Progenitor cell of endocrine pancreas (in vitro differentiated cells): ENCODE results near the gene CDH13. TPM values are rescaled to one million over a fixed set of nuclear protein-coding genes. Genes with fewer than 3 reads are reported as not detected.

ENCODE experiments used
- DNase-seq: peaks from one replicate; pipeline ENCODE4 v3.0.0; 2021; ENCODE audit warnings: low spot score; ENCODE audit not compliant: unreplicated experiment
- H3K27ac Mint-ChIP-seq: 2 replicates; pipeline ENCODE4 v1.8.0; 2021; ENCODE audit warnings: mild to moderate bottlenecking, moderate library complexity, mixed read lengths
- H3K27me3 Mint-ChIP-seq: 2 replicates; pipeline ENCODE4 v1.8.0; 2021; ENCODE audit warnings: mixed read lengths
- H3K36me3 Mint-ChIP-seq: 2 replicates; pipeline ENCODE4 v1.8.0; 2022; ENCODE audit warnings: mixed read lengths; ENCODE audit not compliant: insufficient read depth
- H3K4me1 Mint-ChIP-seq: 2 replicates; pipeline ENCODE4 v1.8.0; 2021; ENCODE audit warnings: low read depth, mixed read lengths
- H3K4me3 Mint-ChIP-seq: 2 replicates; pipeline ENCODE4 v1.8.0; 2021; ENCODE audit warnings: low read depth, mild to moderate bottlenecking, moderate library complexity, mixed read lengths
- H3K9me3 Mint-ChIP-seq: 2 replicates; pipeline ENCODE4 v1.8.0; 2021; ENCODE audit warnings: low read depth, mixed read lengths
- total RNA-seq: library from RNA; stranded (reverse); gene quantifications from 2 replicates; pipeline ENCODE4 v1.2.1, GENCODE V29; 2021
- TF ChIP-seq, protein P1 (sequence below): fragments of 200-600 bp; sonication (generic); IDR thresholded peaks from one replicate; pipeline ENCODE4 v1.5.0; 2021; ENCODE audit warnings: antibody characterized with exemption, mild to moderate bottlenecking; ENCODE audit not compliant: unreplicated experiment

CDH13 gene
- total RNA-seq, 1 donor from 2014 or later = 0.38 TPM

DNA sequence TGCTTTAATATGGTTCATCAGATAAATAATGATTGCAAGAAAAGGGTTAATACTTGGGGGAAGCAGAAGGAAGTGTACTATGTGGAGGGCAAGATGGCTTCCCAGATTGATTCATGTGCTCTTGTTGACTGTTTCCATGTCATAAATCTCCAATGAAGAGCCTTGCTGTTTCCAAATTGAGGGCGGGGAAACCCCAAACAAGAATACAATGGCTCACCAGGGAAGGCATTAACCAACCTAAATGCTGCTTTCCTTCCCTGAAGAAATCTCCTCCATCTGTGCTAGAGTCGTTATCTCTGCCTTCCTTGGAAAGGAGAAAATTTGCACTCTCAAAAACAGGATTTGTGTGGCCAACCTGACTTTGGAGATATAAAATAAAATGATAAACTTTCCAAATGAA, 28.0 kb upstream of the CDH13 start:
- no peak overlapping the region for H3K4me3 Mint-ChIP-seq
- no peak overlapping the region for H3K27ac Mint-ChIP-seq
- TF ChIP-seq, protein P1, sequence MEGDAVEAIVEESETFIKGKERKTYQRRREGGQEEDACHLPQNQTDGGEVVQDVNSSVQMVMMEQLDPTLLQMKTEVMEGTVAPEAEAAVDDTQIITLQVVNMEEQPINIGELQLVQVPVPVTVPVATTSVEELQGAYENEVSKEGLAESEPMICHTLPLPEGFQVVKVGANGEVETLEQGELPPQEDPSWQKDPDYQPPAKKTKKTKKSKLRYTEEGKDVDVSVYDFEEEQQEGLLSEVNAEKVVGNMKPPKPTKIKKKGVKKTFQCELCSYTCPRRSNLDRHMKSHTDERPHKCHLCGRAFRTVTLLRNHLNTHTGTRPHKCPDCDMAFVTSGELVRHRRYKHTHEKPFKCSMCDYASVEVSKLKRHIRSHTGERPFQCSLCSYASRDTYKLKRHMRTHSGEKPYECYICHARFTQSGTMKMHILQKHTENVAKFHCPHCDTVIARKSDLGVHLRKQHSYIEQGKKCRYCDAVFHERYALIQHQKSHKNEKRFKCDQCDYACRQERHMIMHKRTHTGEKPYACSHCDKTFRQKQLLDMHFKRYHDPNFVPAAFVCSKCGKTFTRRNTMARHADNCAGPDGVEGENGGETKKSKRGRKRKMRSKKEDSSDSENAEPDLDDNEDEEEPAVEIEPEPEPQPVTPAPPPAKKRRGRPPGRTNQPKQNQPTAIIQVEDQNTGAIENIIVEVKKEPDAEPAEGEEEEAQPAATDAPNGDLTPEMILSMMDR = no peak
- peaks cover 2% of the 10 kb centered on the region for H3K27me3 Mint-ChIP-seq
- peaks cover 1% of the 10 kb centered on the region for H3K36me3 Mint-ChIP-seq
- no peak for DNase-seq
- H3K4me1 Mint-ChIP-seq = peaks cover 5% of the 10 kb centered on the region
- peaks cover 13% of the 10 kb centered on the region for H3K9me3 Mint-ChIP-seq

DNA sequence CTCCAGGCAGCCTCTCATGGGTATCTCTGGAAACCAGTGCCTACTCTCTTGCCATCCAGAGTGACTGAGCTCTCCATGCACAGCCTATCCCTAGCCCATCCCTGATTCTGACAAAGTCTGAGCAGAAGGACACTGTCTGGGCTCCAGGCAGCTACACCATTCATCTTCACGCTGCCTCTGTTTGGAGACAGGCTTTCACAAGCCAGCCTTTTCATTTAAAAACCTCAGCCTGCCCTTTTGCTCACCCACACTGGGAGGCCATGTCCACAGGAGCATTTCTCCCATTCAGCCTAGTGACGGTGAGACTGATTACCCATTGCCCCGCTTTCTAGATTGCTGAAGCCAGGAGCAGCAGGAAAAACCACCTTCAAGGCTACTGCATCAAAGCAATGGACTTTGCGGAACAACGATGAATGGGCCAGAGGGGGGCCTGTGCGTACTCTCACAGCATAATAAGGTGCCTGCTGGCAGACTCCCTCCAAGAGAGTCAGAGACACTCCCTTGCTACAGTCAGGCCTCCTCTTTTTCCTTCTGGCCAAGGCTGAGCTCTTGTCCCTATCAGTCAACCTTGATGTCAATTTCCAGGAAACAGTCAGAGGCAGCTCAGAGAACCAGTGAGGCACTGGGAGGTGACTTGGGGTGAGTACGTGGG, 24.7 kb upstream of the CDH13 start:
- Mint-ChIP-seq H3K27ac (no peak overlapping the region), H3K9me3 (peaks cover 10% of the 10 kb centered on the region), H3K27me3 (peaks cover 4% of the 10 kb centered on the region), H3K4me3 (no peak overlapping the region), H3K4me1 (peaks cover 5% of the 10 kb centered on the region), H3K36me3 (peaks cover 1% of the 10 kb centered on the region)
- DNase-seq = no peak
- TF ChIP-seq, protein P1 = no peak

DNA sequence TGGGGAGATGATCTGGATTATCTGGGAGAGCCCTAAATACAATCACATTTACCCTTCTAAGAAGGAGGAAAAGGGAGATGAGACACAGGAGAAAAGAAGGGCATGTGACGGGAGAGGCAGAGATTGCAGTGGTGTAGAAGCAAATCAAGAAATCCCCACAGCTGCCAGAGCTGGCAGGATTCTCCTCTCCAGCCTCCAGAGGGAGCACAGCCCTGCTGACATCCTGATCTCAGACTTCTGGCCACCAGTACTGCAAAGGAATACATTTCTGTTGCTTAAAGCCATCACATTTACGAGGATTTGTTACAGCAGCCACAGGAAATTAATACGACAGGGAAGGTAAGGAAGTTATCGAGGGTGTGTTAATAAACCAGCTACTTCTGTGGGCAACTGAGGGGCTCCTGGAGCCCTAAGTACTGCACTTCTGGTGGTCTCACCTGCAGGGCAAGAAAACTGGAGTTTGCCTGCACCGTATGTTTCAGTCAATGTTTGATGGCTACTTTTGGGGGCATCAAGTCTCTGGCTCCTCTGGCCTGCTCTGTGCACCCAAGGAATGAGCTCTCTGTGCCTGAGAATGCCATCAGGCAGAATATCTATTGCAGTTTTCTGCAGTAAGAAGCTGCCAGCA, 22.9 kb upstream of the CDH13 start:
- peaks cover 5% of the 10 kb centered on the region for H3K4me1 Mint-ChIP-seq
- H3K9me3 Mint-ChIP-seq = peaks cover 4% of the 10 kb centered on the region
- no peak overlapping the region for H3K27ac Mint-ChIP-seq
- peaks cover 4% of the 10 kb centered on the region for H3K27me3 Mint-ChIP-seq
- TF ChIP-seq, protein P1 = peak; percentile 70
- H3K36me3 Mint-ChIP-seq = peaks cover 1% of the 10 kb centered on the region
- no peak for DNase-seq
- H3K4me3 Mint-ChIP-seq = no peak overlapping the region

DNA sequence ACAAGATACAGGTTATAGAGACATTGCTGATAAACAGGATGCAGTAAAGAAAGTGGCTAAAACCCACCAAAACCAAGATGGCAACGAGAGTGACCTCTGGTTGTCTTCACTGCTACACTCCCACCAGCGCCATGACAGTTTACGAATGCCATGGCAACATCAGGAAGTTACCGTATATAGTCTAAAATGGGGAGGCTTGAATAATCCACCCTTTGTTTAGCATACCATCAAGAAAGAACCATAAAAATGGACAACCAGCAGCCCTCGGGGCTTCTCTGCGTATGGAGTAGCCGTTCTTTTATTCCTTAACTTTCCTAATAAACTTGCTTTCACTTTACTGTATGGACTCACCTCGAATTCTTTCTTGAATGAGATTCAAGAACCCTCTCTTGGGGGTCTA, 21.7 kb upstream of the CDH13 start:
- no peak overlapping the region for H3K27ac Mint-ChIP-seq
- peaks cover 1% of the 10 kb centered on the region for H3K36me3 Mint-ChIP-seq
- peaks cover 4% of the 10 kb centered on the region for H3K27me3 Mint-ChIP-seq
- H3K4me3 Mint-ChIP-seq = no peak overlapping the region
- H3K9me3 Mint-ChIP-seq = peaks cover 4% of the 10 kb centered on the region
- TF ChIP-seq, protein P1 = no peak
- DNase-seq = no peak
- H3K4me1 Mint-ChIP-seq = peaks cover 5% of the 10 kb centered on the region

DNA sequence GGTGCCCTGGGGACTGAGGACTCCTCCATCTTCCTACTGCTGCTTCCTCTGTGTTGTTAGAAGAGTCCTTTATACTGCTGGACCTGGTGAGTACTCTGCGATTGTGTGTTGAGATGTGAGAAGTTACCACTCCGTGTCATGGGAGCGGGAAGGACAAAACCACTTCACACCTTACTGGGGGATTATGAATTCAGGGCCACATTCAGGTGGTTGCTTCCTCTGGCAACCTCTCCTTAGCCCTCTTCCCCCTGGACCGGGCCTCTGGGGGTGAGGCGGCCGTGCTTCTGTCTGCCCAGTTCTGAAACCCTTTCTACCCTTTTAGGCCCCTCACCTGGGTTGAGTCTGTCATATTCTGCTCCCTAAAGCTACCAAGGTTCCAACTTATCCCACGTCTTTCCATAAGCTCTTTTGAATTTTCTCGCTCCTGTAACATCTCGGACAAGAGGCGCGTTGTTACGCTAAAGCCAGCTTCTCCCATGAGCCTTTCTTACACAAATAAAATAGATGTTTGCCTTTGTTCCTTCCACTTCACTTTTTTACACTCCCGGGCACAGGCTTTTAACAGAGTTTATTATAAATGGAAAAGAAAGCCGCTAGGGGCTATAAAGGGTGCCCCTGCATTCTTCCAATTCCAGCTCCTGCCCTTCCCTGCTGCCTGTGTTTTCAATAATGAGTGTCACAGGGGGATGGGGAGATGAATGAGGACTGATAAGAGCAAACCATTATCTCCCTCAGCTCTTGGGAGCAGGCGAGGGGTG, 20.7 kb upstream of the CDH13 start:
- H3K4me1 Mint-ChIP-seq = peaks cover 5% of the 10 kb centered on the region

More for the DNA sequence above, 20.7 kb upstream of the CDH13 start:
- Mint-ChIP-seq H3K27me3 (peaks cover 4% of the 10 kb centered on the region), H3K4me3 (no peak overlapping the region), H3K36me3 (no peaks in the 10 kb centered on the region), H3K27ac (no peak overlapping the region), H3K9me3 (no peaks in the 10 kb centered on the region)
- DNase-seq = no peak
- TF ChIP-seq, protein P1 = no peak
